ENCODE measurements around the gene FYB1.

DNA sequence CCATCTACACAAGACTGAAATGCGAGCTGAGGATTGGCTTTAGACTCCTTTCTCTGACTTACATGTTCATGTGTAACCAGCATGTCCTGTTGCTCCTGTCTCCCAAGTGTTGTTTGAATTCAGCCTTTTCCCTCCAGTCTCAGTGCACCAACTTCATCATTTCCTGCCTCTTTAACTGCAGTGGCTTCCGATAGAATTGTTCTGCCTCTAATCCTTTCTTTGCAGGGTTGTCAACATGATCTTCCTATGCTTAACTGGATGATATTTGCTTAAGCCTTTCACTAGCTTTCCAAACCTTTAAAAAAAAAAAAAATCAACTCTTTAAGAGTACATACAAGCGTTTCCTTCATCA is 6.7 kb upstream of the FYB1 start:
- TF ChIP-seq, protein P1, sequence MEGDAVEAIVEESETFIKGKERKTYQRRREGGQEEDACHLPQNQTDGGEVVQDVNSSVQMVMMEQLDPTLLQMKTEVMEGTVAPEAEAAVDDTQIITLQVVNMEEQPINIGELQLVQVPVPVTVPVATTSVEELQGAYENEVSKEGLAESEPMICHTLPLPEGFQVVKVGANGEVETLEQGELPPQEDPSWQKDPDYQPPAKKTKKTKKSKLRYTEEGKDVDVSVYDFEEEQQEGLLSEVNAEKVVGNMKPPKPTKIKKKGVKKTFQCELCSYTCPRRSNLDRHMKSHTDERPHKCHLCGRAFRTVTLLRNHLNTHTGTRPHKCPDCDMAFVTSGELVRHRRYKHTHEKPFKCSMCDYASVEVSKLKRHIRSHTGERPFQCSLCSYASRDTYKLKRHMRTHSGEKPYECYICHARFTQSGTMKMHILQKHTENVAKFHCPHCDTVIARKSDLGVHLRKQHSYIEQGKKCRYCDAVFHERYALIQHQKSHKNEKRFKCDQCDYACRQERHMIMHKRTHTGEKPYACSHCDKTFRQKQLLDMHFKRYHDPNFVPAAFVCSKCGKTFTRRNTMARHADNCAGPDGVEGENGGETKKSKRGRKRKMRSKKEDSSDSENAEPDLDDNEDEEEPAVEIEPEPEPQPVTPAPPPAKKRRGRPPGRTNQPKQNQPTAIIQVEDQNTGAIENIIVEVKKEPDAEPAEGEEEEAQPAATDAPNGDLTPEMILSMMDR (IDR thresholded peaks at IDR 0.05) = no peak
- no peak for TF ChIP-seq POLR2A (IDR thresholded peaks at IDR 0.05)

Data from esophagus squamous epithelium (tissue), 4 donors.